NCI-H2196 treated with DMSO at 0.1 percent for 48 hours (cell line): Measurements from ENCODE around the gene UBTD1.
A peak's percentile ranks its signal among the peaks of the same experiment; 100 is the strongest.
"Not testable (repeated sequence)": the region's sequence is repeated elsewhere in the genome, so short reads cannot be mapped to it uniquely, and the experiment has no call there.

Experiments used
- DNase-seq: peaks from one replicate; lab custom pipeline; 2025; ENCODE audit not compliant: unreplicated experiment; lab: John Stamatoyannopoulos, UW

Gene UBTD1

GRCh38 chr10:97560731-97561381 lies 62.1 kb downstream of the UBTD1 start:
- not testable (repeated sequence) for DNase-seq

GRCh38 chr10:97561386-97562077 lies 62.8 kb downstream of the UBTD1 start:
- not testable (repeated sequence) for DNase-seq

DNA sequence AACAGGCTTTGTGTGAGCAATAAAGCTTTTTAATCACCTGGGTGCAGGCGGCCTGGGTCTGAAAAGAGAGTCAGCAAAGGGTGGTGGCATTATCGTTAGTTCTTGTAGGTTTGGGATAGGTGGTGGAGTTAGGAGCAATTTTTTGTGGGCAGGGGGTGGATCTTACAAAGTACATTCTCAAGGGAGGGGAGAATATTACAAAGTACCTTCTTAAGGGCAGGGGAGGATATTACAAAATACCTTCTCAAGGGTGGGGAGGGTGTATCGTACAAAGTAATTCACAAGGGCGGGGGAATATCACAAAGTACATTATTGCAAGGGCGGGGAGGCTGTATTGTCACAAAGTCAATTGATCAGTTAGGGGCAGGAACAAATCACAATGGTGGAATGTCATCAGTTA lies 63.6 kb downstream of the UBTD1 start:
- DNase-seq, result not testable (repeated sequence)

- DNase-seq, result no peak
These were observed 64.6 kb downstream of the UBTD1 start for GRCh38 chr10:97563337-97563736.

GRCh38 chr10:97564776-97565175 lies 66.1 kb downstream of the UBTD1 start:
- no peak for DNase-seq

DNA sequence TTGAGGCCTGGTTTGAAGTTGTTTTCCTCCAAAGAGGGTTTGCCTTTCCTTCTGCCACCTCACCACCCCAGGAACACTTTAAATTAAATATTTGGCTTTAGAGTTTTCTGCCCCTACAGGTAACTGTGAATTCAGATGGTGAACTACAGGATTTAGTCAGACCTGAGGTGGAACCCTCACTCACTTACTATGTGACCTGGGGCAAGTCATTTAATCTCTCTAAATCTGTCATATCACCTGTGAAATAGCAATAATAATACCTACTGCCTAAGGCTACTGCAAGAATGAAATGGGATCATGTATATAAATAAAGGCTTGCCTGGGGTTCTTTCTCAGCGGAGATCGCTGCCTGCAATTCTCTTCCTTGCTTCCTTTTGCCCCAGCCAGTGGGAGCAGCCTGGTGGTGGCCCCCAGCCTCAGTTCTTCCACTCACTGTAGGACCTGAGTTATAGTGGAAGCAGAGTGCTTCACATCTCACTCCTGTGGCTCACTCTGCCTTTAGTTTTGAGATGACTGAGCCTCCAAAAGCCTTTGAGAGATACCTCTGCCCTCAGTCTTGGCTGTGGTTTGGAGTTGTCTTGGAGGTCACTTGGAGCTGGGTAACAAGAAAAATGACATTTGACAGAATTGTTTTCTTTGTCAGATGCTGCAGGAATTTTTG lies 67.7 kb downstream of the UBTD1 start:
- no peak for DNase-seq

DNA sequence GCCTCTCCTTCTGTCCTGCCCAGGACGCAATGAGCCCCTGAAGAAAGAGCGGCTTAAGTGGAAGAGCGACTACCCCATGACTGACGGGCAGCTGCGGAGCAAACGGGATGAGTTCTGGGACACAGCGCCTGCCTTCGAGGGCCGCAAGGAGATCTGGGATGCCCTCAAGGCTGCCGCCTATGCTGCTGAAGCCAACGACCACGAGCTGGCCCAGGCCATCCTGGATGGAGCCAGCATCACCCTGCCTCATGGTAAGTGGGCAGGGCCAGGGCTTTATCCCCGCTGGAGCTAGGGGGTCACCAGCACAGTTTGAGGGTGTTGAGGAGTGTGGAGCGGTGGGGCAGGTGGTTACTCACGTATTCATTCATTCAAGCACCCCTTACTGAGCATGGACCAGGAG lies 69.2 kb downstream of the UBTD1 start:
- DNase-seq, result no peak

DNA sequence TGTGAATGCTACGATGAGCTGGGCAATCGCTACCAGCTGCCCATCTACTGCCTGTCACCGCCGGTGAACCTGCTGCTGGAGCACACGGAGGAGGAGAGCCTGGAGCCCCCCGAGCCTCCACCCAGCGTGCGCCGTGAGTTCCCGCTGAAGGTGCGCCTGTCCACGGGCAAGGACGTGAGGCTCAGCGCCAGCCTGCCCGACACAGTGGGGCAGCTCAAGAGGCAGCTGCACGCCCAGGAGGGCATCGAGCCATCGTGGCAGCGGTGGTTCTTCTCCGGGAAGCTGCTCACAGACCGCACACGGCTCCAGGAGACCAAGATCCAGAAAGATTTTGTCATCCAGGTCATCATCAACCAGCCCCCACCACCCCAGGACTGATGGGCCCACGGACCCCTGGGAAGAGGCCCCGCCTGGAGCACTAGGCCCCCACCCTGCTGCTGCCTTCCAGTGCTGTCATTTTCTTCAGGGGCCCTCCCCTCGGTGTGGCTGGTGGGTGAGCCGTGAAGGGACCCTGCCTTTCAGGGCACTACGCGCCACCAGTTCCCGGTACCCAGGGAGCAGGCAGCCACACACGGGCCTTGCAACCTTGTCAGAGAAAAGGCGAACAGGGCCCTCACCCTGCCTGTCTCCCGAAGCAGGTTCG lies 71.5 kb downstream of the UBTD1 start:
- DNase-seq, result no peak

- DNase-seq, result no peak
These were observed 72.2 kb downstream of the UBTD1 start for GRCh38 chr10:97570789-97571471.

- DNase-seq, result no peak
These were observed 72.9 kb downstream of the UBTD1 start for GRCh38 chr10:97571622-97572021.

DNA sequence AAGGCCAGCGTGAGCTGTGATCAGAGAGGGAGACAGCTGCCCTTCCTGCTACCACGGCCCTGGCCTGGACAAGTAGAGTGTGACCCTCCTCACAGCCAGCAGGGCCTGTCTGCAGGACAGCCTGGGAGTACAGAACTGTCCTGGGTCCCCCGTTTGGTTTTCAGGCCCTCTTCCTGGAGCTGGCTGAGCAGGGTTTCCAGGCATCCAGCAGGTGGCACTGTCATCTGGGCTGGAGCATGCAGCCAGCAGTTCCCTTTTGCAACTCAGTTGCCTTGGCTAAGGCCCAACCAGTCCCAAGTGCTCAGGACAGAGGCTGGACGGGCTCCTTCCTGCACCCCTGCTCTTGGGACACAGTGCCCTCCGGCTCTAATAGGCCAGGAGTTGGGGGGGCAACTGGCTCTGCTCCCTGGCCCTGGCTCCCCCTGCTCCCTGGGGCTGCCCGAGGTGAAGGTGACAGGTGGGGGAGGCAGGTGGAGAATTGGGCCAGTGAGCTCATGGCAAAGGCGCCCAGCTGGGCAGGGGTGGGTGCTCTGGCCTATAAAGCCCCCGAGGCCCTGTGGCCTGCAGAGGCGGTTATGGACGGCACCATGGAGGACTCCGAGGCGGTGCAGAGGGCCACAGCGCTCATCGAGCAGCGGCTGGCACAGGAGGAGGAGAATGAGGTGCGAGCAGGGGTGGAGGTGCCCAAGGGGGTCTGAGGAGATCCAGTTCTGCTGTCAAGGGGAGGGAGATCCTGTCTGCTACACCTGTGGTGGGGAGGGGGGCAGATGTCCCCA lies 73.7 kb downstream of the UBTD1 start, which contains the start of gene ANKRD2:
ANKRD2 (plus strand) TSS at position 566 of the 776 bp plus-strand sequence; CDS start at position 576, 10 bp downstream.
- peak; percentile 5 for DNase-seq

GRCh38 chr10:97573021-97573420 lies 74.3 kb downstream of the UBTD1 start:
- no peak for DNase-seq

DNA sequence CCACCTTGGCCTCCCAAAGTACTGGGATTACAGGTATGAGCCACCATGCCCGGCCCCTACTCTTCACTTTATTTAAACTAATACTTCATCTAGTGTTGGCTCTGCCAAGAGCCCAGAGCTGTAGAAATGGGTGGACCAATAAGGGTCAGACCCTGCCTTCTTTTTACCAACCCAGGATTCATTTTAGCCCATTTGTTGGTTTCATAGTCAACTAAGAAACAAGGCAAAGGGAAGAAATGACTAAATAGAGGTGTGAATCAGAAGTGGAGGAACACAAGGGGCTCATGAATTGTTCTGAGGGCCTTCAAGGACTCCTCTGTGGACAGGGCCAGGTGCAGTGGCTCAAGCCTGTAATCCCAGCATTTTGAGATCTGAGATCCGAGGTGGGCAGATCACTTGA lies 74.9 kb downstream of the UBTD1 start:
- DNase-seq, result no peak

DNA sequence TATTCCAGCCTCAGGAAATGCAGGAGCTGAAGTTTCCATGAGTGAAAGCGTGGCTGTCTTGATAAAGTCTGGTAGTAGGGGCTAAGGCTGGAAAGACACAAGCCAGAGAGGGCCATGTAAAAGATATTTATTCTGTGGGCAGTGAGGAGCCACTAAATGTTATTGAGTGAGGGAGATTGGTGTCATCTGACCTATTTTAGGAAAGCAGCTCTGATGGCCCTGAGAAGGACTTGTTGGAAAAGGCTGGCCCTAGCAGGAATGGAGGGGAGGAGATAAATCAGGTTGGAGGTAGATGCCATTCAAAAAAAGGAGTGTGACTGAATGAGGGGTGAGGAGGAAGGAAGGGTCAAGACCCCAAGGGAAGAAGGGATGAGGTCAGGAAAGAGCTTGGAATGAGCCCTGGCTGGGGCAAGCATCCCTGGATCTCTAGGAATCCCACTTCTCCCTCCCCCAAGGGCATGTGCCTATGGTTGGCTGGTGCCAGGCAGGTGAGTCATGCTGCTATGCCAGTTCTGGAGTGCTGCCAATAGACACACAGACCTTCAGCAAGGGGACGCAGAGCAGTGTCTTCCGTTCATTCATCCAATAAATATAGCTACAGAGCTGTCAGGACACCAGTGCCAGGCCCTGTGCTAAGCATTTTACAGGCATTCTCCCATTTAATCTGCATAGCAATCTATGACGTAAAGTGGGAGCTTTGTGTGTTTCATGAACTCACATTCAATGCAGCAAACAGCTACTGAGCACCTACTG lies 75.8 kb downstream of the UBTD1 start:
- DNase-seq, result peak; percentile 68

- DNase-seq, result no peak
These were observed 76.5 kb downstream of the UBTD1 start for GRCh38 chr10:97575127-97575668.

GRCh38 chr10:97576487-97576886 lies 77.8 kb downstream of the UBTD1 start:
- not testable (repeated sequence) for DNase-seq

DNA sequence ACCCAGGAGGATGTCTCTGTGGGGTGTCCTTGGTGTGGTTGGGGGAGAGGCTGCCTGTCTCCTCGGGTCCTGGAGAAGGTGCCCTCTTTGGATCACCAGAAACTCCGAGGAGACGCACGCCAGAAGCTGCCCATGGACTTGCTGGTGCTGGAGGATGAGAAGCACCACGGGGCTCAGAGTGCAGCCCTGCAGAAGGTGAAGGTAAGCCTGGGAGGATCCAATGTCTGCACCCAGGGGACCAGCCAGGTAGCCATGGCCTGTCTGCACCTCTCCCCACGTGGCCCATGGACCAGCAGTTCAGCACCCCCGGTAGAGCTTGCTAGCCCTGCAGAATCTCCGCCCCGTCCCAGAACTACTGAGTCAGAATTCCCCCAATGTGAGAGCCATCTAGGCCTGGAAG lies 79.0 kb downstream of the UBTD1 start:
- DNase-seq, result no peak

GRCh38 chr10:97578171-97578844 lies 79.6 kb downstream of the UBTD1 start:
- no peak for DNase-seq
